Activated CD4-positive, CD25-positive, alpha-beta regulatory T cell treated with anti-CD3 and anti-CD28 coated beads, Interleukin-2, amount 50 U/mL, for 16 hours (primary cell): ENCODE data around the gene TOMM6.
"Not testable (repeated sequence)": the region's sequence is repeated elsewhere in the genome, so short reads cannot be mapped to it uniquely, and the experiment has no call there.

Experiments used
- DNase-seq: peaks from one replicate; pipeline ENCODE4 v3.0.0-alpha.2; 2020; ENCODE audit warnings: low read depth, low spot score

The TOMM6 gene

DNA sequence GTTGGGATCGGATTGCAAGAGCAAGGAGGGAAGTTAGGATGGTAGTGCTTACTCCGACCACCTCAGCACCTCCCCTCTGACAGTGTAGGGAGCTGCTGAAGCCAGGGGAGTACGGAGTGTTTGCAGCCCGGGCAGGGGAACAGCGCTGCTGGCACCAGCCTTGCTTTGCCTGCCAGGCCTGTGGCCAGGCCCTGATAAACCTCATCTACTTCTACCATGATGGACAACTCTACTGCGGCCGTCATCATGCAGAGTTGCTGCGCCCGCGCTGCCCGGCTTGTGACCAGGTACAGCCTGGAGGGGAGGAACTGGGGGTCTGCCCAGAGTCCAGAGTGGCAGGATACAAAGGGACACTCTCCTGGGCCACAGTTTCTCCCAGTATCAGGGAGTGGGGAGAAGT, 2.2 kb upstream of the TOMM6 start:
- DNase-seq, result no peak

DNA sequence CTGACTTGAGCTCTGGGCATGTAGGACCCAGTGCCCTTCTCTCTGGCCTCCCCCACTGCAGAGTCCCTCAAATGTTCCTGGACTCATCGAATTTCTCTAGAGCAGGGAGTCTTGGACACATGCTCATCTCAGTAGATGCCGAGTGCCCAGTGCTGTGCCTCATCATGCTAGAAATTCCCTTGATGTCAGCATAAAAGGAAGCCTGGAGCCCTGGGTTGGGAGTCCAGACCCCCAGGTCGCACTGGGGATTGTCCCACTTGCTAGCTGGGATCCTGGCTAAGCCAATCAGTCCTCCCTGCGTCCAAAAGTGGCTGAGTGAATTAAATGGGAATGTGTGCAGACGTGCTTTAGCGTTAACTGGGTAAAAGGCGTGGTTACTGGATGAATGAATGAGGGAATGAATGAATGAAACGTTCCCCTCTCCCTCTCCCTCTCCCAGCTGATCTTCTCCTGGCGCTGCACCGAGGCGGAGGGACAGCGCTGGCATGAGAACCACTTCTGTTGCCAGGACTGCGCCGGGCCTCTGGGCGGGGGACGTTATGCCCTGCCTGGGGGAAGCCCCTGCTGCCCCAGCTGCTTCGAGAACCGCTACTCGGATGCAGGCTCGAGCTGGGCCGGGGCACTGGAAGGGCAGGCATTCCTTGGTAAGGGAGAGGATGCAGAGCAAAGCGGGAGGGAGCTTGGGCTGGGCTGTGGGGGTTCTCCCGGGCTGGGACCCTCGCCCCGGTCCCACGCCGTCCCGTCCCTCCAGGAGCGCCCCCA, 1.6 kb upstream of the TOMM6 start:
- no peak for DNase-seq

DNA sequence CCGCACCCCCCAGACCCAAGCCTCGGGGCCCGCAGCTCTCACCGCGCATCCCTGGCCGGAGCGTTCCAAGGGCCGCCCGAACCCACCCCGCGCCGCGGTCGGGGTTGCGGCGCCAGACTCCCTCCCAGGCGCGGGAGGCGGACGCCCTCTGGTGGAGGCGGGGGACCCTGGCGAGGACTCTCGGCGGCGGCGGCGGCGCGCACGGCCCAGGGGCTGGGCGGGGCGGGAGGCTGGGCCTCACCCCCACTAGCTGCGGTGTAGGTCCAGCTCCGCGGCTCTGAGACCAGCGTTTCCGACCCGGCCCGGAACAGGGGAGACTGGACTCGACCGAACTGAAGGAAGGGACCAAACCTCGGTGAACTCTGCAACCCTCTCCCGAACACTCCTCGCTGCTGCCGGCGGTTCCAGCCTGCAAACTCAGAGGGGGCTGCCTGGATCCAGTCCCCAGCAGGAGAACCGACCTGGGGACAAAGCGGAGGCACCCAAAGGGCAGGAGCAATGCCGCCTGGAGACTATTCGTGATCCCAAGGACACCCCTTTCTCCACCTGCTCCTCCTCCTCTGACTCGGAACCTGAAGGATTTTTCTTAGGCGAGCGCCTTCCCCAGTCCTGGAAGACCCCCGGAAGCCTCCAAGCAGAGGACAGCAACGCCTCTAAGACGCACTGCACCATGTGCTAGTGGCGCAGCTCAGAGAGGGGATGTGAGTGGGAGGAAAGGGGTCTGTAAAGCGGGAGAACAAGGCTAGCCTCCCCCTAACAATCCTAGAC, 859 bp upstream of the TOMM6 start:
- peak; percentile 80 for DNase-seq

DNA sequence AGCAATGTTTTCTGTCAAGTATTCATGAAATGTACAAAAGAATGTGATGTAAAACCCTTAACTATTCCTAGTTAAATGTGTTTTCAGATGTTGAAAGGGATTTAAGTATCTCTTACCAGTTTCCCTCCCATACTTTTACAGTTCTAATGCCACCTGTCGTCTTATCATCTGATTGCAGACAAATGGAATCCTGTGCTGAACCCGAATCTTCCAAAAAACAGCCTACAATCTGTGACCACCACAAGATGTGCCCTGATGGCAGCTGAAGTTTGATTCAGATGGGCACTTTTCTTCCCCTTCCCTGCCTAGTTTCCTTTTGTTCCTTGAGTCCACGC, 1.9 kb downstream of the TOMM6 start:
- DNase-seq, result no peak

DNA sequence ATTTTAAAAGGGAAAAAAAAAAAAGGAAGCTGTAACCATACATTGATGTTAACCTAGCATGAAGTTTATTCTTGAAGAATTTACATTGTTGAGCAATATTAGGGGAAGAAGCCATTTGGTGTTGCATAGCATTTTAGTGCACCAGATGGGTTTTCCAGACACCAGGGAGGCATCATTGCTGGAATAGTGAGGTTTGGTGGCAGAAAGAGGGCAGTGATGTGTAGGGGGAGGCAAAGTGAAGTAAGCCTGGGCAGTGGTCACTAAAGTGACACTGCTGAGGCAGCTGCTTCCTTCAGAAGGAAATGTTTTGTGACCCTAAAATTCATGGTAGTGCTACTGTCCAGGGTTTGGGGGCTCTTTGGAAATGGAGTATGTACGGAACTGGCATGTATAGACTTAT, 2.6 kb downstream of the TOMM6 start:
- no peak for DNase-seq

DNA sequence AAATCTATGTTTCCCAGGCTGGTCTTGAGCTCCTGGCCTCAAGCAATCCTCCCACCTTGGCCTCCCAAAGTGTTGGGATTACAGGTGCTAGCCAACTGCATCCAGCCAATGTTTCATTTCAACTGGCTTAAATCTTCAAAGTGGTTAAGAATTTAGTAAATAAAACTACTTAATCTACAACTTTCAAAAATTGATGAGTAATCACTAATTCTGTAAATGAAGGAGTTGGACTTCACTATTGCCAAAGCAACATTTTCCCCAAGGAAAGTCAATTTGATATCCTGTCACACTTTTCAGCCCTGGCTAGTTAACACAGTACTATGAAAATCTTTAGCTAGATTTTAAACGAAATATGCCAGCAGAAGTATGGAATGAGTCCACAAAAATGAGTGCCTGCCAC, 3.8 kb downstream of the TOMM6 start:
- DNase-seq, result no peak

DNA sequence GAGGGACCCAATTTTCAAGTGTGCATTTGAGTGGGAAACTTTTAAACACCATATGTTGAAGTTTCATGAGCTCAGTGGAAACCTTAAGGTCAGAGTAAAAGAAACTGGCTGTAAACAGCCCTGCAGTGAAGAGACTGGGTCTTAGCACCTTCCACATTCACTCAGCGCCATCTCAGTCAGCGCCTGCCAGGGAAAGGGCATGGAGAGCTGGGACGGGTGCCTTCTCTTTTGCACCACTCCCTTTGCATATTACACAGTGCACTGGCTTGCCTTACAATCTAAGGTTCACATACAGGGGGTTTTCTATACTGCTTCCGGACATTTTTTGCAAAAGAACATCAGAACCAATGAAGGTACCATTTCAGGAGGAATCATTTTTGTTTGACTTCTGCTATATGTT, 4.5 kb downstream of the TOMM6 start:
- DNase-seq, result no peak

DNA sequence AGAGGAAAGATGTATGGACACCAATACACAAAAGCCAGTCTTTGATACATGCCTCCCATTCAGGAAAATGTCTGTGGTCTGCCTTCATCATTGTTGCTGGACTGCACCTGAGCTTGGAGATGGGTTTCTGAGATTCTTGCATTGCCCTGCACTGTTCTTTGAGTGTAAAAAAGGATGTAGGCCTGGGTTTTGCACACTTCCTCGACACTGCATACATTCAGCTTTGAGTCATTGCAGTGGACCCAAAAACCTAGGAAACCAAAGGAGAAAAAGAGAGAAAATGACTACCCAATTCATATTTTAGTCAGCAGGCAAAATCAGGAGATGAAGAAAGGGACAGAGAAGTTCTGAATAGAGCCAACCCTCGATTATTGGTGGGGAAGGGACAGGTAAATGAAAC, 9.0 kb downstream of the TOMM6 start:
- DNase-seq, result no peak

DNA sequence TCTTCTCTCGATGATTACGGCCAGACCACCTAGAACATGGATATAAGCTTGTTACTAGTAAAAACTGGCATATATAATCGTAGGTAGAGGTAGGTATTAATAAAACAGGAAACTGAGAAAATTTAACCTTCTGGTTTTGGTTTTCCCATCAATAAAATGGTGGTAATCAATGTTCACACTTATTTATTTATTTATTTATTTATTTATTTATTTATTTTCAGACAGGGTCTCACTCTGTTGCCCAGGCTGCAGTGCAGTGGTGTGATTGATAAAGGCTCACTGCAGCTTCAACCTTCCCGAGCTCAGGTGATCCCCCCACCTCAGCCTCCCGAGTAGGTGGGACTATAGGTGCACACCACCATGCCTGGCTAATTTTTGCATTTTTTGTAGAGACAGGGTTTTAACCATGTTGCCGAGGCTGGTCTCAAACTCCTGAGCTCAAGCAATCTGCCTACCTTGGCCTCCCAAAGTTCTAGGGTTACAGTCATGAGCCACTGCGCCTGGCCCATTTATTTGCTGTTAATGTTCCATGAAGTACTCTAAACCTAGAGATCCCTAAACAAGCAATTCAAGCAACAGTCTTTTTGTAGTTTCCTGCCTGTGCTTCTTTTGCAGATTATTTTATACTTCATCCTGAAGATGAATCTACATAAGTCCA, 11.5 kb downstream of the TOMM6 start:
- DNase-seq, result no peak

DNA sequence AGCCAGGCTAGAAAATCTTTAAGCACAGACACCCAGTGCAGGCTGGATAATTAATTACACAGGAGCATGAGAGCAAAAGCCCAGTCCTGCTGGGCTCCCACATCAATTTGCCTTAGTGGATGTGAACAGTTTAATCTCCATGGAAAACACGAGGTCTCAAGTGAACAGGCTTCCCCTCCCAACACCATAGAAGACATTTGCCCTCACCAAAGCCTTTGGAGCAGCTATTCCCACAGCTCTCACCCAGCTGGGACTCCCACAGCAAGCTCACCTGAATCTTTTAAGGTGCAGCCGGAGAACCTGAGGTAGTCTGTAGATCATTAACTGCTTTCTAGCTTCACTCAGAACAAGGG, 12.0 kb downstream of the TOMM6 start:
- no peak for DNase-seq

DNA sequence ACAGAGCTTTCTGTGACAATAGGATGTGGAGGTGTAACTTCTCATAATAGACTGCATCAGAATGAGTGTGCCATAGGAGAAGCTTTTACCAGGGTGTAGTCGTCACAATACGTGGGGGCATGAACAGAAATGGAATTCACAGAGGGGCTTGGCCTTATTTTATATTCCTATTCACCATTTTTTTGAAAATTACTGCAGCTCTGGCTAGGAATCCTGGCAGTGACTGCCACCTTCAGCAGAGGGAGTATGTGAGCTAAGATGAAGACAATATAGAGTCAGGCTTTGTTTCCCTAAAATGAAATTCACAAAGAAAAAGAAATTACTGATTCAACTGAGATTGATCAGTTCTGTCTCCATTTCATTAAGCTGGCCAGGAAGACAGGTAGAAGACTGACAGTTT, 13.9 kb downstream of the TOMM6 start:
- DNase-seq, result no peak

DNA sequence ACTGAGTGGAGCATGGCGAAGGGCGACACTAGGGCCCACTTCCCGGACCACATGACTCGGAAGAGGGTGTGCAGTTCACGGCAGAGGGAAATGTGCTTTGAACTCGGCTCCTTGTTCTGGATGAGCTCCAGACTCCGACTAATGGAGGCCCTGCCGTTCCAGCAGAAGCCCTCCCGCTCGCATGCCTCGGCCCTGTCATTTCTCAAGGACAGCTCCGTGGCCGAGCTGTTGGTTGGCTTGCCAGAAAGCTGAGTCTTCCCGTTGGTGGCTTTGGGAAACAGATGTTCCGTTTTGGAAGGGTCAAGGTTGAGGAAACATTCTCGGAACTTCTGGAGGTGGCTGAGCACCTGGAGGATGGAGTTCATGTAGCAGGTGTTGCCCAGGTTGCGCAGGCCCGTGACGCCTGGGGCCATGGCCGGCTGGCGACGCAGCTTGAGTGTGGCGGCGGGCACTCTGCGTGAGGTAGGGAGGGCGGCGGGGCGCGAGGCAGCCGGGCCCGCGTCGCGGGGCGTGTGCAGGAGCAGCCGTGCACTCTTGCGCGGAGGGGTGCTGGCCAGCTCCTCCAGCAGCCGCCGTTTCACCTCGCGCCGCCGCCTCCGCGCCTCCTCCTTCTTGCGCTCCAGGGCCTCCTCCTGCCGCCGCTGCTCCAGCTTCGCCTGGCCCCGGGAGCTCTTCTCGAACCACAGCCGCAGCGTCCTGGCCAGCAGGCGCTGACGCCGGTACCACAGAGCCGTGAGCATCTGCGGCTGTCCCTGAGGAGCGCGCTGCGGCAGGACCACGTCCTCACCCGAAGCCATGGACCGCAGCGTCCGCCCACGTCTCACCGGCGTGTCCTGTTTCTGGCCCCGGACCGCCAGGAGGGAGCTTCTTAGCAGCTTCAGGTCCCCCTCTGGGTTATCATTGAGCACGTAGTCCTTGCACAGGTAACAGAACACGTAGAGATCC, 18.6 kb downstream of the TOMM6 start:
- no peak for DNase-seq

DNA sequence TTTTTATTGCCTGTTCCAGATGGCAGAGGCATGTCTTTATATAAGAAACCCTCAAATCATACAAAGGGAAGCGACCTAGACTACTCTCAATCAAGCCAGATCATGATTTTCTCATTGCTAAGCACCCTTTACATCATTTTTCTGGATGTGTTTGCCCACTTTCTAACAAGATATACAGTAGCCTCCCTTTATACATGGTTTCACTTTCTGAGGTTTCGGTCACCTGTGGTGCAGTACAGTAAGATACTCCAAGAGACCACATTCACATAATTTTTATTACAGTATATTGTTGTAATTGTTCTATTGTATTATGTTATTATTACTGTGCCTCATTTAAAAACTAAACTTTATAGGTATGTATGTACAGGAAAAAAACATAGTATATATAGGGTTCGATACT, 23.6 kb downstream of the TOMM6 start:
- DNase-seq, result no peak

DNA sequence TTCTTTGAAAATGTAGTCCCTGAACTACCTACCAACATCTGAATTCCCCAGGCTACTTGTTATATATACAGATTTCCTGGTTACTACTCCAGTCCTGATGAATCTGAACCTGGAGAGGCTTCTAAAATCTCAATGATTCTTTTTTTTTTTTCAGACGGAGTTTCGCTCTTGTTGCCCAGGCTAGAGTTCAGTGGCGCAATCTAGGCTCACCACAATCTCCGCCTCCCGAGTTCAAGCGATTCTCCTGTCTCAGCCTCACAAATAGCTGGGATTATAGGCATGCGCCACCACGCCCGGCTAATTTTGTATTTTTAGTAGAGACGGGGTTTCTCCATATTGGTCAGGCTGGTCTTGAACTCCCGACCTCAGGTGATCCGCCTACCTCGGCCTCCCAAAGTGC, 24.5 kb downstream of the TOMM6 start:
- not testable (repeated sequence) for DNase-seq

DNA sequence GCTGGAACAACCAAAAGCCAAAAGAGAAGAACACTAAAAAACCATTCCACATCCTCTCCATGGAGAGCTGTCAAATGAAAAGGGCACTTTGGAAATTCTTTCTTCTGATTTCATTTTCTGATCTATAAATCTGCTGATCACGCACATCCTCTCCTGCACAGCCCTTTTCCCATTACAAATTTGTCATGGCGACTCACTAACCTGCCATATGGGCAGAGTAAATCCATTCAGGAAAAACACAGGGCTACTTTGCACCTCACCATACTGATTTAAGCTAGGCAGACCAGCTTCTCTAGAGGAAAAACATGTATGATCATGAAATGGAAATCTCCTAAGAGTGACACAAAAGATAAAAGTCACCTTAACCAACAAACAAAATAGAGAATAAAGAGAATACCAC, 26.0 kb downstream of the TOMM6 start:
- DNase-seq, result no peak

DNA sequence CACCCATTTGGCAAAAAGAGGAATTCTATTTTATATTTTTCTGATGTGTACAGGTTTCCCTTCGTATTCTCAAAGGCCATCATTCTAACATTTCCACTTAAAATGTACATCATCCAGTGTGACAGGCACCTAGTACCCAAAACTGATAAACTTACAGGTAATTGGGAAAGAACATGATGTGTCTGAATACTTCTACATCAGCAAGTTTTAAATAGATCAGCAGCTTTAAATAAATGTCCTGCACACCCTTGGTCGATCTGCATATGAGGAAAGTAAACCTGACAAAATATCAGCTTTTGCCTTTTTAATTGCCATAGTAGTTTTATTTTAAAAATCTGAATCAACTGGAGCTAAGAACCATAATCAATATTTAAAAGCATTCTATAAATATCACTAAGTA, 26.5 kb downstream of the TOMM6 start:
- DNase-seq, result no peak

DNA sequence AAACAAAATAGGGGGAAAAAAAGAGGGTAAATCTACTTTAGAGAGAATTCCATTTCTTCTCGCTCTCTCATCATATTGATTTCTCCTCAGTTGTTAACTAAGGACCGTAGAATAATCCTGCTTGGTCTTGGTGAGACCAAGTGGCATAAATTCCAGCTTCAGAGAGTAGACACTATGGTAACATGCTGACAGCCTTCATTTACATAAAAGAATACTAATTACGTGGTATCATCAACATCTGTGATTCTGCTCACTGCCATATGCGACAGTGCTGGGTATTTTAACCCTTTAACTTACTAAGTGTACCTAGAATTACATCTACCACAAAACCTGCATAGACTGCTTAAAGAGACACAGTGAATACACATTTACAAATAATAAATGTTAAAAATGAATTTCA, 27.1 kb downstream of the TOMM6 start:
- no peak for DNase-seq

DNA sequence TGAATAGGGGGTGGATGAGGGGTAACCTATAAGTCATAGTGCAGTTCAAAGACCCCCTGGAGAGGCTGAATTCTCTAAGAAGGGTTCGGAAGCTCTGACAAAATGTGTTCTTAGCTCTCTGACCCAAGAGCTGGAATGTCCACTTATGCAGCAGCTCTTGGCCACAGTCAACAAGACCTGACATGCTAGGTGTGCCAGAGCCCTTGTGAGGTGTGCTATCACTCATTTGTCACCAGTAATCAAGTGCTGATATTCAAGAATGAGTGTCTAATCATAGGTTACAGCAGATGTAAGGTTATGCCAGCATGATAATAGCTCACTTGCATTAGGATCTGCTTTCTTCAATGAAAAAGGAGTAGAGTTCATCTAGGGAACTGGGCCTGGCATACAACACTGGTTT, 28.1 kb downstream of the TOMM6 start:
- no peak for DNase-seq

DNA sequence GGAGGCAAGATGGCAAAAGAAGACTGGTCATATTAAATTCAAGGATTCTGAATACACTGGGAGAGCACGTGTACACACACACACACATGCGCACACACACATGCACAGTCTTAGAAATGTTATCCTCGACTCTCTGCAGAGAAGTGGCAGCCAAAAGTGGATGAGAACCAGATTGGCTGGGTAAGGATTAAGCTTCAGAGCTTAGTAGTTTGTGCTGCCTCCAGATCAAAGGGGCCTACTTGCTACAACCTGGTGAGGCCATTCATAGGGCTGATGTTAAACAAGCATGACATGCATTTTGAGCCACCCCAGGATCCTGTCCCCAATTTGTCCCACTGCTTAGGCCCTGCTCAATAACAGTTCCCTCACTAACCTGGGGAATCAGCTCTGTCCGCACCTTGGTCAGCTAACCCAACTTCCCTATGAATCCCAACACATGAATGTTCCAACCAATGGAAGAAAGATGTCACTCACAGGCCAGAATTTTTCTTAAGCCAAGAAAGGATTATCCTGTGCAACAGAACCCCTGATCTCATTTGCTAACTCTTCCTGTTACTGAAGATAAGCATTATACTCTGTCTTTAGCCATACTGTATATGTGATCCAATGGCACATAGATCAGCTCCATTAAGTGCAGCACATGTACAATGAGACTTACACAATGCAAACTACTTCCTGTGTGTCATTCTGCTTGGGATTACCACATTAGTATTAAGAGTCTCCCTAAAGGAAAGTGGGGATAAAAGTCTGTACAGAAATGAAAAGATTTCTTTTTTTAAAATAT, 31.0 kb downstream of the TOMM6 start:
- no peak for DNase-seq

DNA sequence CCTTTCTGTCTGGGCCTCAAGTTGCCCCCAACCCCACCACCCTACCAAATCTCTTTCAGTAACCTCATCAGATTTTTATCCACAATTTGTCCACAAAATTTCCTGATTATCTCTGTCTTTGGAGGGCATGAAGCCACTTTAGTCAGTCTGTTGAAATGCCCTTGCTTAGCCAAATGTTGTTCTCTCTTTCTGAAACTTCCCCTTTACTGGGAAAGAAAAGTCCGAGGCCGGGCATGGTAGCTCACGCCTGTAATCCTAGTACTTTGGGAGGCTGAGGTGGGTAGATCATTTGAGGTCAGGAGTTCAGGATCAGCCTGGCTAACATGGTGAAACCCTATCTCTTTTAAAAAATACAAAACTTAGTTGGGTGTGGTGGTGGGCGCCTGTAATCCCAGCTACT, 33.8 kb downstream of the TOMM6 start:
- no peak for DNase-seq

DNA sequence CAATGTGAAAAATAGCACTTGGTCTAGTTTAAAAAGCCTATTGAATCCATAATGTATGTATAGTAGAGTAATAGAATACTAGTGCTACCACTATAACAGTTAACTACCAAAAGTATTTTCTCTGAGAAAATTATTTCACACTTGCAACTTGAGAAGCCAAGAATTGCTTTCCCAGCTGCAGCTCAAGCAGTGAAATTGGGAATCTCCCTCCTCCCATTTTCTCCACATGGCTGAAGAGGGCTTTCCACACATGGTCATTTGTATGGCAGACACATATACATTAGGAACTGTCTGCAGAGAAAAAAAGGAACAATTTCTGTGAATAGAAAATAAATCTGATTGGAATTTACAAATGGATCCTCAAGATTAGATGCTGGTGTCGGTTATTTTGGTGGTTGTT, 34.5 kb downstream of the TOMM6 start:
- DNase-seq, result no peak
